MM.1S (cell line): ENCODE measurements around the gene IRF6.

Experiments used
- EZH2 ChIP-seq: fragments of 300-600 bp; sonication (generic); optimal IDR thresholded peaks from 2 replicates; pipeline ENCODE3; 2017; ENCODE audit warnings: low read depth, mild to moderate bottlenecking, antibody characterized with exemption, low read length, mixed read lengths
- EZH2phosphoT487 ChIP-seq: fragments of 300-600 bp; sonication (generic); IDR thresholded peaks from 2 replicates; pipeline ENCODE4 v1.6.1; 2018; ENCODE audit warnings: antibody characterized with exemption, low read length
- TF ChIP-seq, protein P1 (sequence below): fragments of 300-600 bp; sonication (generic); IDR thresholded peaks from 2 replicates; pipeline ENCODE4 v1.5.1; 2016; ENCODE audit warnings: antibody characterized with exemption, low read length, mixed read lengths

DNA sequence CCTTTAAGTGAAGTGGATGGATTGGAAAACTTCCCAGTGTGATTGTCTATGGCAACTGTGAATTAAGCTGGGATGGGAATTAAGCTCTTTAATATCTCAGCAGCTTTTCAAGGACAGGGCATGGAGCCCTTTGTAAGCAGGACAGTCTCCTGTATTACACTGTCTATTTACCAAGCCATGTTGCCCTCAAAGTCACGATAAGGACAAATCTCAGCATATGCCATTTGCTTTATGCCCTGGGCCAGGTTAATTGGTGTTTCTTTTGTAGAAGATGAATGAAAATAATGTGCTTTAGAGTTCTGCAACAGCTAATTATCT, 39.4 kb upstream of the IRF6 start:
- TF ChIP-seq, protein P1, sequence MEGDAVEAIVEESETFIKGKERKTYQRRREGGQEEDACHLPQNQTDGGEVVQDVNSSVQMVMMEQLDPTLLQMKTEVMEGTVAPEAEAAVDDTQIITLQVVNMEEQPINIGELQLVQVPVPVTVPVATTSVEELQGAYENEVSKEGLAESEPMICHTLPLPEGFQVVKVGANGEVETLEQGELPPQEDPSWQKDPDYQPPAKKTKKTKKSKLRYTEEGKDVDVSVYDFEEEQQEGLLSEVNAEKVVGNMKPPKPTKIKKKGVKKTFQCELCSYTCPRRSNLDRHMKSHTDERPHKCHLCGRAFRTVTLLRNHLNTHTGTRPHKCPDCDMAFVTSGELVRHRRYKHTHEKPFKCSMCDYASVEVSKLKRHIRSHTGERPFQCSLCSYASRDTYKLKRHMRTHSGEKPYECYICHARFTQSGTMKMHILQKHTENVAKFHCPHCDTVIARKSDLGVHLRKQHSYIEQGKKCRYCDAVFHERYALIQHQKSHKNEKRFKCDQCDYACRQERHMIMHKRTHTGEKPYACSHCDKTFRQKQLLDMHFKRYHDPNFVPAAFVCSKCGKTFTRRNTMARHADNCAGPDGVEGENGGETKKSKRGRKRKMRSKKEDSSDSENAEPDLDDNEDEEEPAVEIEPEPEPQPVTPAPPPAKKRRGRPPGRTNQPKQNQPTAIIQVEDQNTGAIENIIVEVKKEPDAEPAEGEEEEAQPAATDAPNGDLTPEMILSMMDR, result no peak
- TF ChIP-seq EZH2 (no peak), EZH2phosphoT487 (no peak)
